Lower leg skin (tissue), 3 donors: ENCODE data around the gene OPN3.

ENCODE experiments used
- CTCF ChIP-seq, 3 donors: fragments of 450-650 bp; IDR thresholded peaks; one replicate each; pipeline ENCODE4 v1.5.1; 2016; ENCODE audit warnings: antibody characterized with exemption in 3 of 3, mild to moderate bottlenecking in 3 of 3, moderate library complexity in 2 of 3
- POLR2A ChIP-seq, 2 donors: fragments of 450-650 bp; IDR thresholded peaks; one replicate each; pipeline ENCODE4 v1.6.1; 2016 to 2017; ENCODE audit warnings: antibody characterized with exemption in 2 of 2, mild to moderate bottlenecking in 1 of 2, moderate library complexity in 1 of 2

- no peak for TF ChIP-seq CTCF (IDR thresholded peaks at IDR 0.05)
- no peak for TF ChIP-seq POLR2A (IDR thresholded peaks at IDR 0.05)
These were observed 60.7 kb downstream of the OPN3 start for GRCh38 chr1:241579434-241579833.
